BLaER1 (cell line): ENCODE results near the gene TDP1.

ENCODE experiments used
- H3K27ac ChIP-seq: shearing (Covaris generic); formaldehyde crosslinking; 2 replicates; pipeline ENCODE4 v1.8.1; 2022
- H3K27me3 ChIP-seq: shearing (Covaris generic); formaldehyde crosslinking; 2 replicates; pipeline ENCODE4 v1.8.1; 2022
- H3K36me3 ChIP-seq: shearing (Covaris generic); formaldehyde crosslinking; 2 replicates; pipeline ENCODE4 v1.8.1; 2022
- H3K4me1 ChIP-seq: shearing (Covaris generic); formaldehyde crosslinking; 2 replicates; pipeline ENCODE4 v1.8.1; 2022
- H3K4me2 ChIP-seq: shearing (Covaris generic); formaldehyde crosslinking; 2 replicates; pipeline ENCODE4 v1.8.1; 2022
- H3K4me3 ChIP-seq: shearing (Covaris generic); formaldehyde crosslinking; 2 replicates; pipeline ENCODE4 v1.8.1; 2022
- H3K9ac ChIP-seq: shearing (Covaris generic); formaldehyde crosslinking; 2 replicates; pipeline ENCODE4 v1.8.1; 2022
- H3K9me3 ChIP-seq: shearing (Covaris generic); formaldehyde crosslinking; 2 replicates; pipeline ENCODE4 v1.8.1; 2022
- H4K20me1 ChIP-seq: shearing (Covaris generic); formaldehyde crosslinking; 2 replicates; pipeline ENCODE4 v1.8.1; 2022
- Cebpa-rat ChIP-seq: shearing (Covaris generic); IDR thresholded peaks from 2 replicates; pipeline ENCODE4 v1.8.1; 2022

The TDP1 gene

DNA sequence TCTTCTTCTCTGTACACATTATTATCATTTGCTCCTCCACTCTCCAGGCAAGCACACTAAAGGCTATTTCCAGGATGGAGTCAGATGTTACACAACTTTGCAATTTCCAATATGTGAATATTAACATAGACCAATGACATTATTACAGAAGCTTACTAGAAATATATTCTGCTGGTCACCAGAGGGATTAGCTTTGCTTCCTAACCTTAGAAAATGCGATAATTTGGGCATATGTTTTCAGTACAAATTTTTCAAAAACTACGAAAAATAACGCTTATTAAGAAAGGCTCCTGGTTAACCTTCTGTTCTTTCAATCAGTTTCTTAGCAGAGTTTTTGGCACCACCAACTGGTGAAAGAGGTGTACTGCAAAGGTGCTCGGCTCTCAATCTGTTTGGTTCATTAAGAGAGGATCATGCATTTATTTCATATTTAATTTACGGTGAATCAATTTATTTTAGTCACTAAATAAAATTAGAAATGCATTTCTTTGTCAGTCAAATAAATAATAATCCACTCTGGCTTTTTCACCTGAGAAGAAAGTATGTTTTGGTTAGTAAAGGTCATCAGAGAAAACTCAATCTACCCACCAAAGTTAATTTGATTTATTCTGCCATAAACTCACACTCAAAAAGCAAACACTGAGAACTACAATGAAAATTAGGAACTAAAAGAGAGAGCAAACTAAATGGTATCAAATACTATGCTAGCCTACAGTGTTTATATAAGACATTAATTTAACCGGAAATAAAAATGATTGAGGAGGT, 40.4 kb upstream of the TDP1 start:
- H3K4me2 ChIP-seq: no peak overlapping the region
- no peaks in the 10 kb centered on the region for H3K36me3 ChIP-seq
- H4K20me1 ChIP-seq: no peaks in the 10 kb centered on the region
- no peak for TF ChIP-seq Cebpa-rat
- no peak overlapping the region for H3K27ac ChIP-seq
- no peaks in the 10 kb centered on the region for H3K9me3 ChIP-seq
- H3K27me3 ChIP-seq: no peaks in the 10 kb centered on the region
- H3K4me1 ChIP-seq: 0 out of 2 replicates have a peak, but pooled peaks cover 6% of the 10 kb centered on the region
- H3K9ac ChIP-seq: no peak overlapping the region
- H3K4me3 ChIP-seq: no peak overlapping the region

- no peak overlapping the region for H3K4me3 ChIP-seq
- no peaks in the 10 kb centered on the region for H3K9me3 ChIP-seq
- no peak for TF ChIP-seq Cebpa-rat
- H3K27me3 ChIP-seq: no peaks in the 10 kb centered on the region
- no peaks in the 10 kb centered on the region for H4K20me1 ChIP-seq
- 0 out of 2 replicates have a peak, but pooled peaks cover 3% of the 10 kb centered on the region for H3K36me3 ChIP-seq
- H3K4me2 ChIP-seq: no peak overlapping the region
- no peaks in the 10 kb centered on the region for H3K4me1 ChIP-seq
- H3K27ac ChIP-seq: no peak overlapping the region
- no peak overlapping the region for H3K9ac ChIP-seq
Measured at GRCh38 chr14:89918721-89919120, 37.0 kb upstream of the TDP1 start.

- H3K9me3 ChIP-seq: no peaks in the 10 kb centered on the region
- TF ChIP-seq Cebpa-rat: no peak
- no peak overlapping the region for H3K4me3 ChIP-seq
- H3K36me3 ChIP-seq: 0 out of 2 replicates have a peak, but pooled peaks cover 10% of the 10 kb centered on the region
- no peaks in the 10 kb centered on the region for H4K20me1 ChIP-seq
- H3K27me3 ChIP-seq: no peaks in the 10 kb centered on the region
- no peak overlapping the region for H3K27ac ChIP-seq
- H3K4me2 ChIP-seq: no peak overlapping the region
- no peaks in the 10 kb centered on the region for H3K4me1 ChIP-seq
- no peak overlapping the region for H3K9ac ChIP-seq
Measured at GRCh38 chr14:89920056-89920455, 35.7 kb upstream of the TDP1 start.

- no peak for TF ChIP-seq Cebpa-rat
- Histone ChIP-seq H3K9me3 (no peaks in the 10 kb centered on the region), H3K27ac (no peak overlapping the region), H3K27me3 (no peaks in the 10 kb centered on the region), H4K20me1 (no peaks in the 10 kb centered on the region), H3K36me3 (0 out of 2 replicates have a peak, but pooled peaks cover 10% of the 10 kb centered on the region), H3K4me3 (no peak overlapping the region), H3K4me1 (no peaks in the 10 kb centered on the region), H3K4me2 (no peak overlapping the region), H3K9ac (no peak overlapping the region)
Measured at GRCh38 chr14:89921346-89921745, 34.4 kb upstream of the TDP1 start.

- Histone ChIP-seq H4K20me1 (no peaks in the 10 kb centered on the region), H3K27ac (no peak overlapping the region), H3K4me2 (no peak overlapping the region), H3K9ac (no peak overlapping the region), H3K4me3 (no peak overlapping the region), H3K36me3 (0 out of 2 replicates have a peak, but pooled peaks cover 10% of the 10 kb centered on the region), H3K27me3 (no peaks in the 10 kb centered on the region), H3K9me3 (no peaks in the 10 kb centered on the region), H3K4me1 (no peaks in the 10 kb centered on the region)
- no peak for TF ChIP-seq Cebpa-rat
Measured at GRCh38 chr14:89922031-89922907, 33.5 kb upstream of the TDP1 start.

DNA sequence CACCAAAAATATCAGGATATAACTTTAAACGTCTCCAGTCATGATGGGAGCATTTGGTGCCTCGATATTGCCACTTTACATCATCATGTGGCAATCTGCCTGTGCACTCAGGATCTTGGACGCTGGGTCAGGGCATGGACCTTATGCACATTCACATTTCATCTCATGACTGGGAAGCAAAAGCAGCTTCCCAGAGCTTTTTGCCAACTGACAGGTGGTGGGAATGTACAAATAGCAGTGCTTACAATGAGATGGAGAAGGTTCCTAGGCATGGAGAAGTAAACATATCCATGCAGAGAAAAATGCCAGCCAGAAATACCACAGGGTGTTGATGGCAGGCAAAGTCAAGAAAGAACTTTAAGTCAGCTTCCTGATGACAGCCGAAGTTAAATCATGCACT, 31.5 kb upstream of the TDP1 start:
- H3K27ac ChIP-seq: no peak overlapping the region
- no peaks in the 10 kb centered on the region for H3K4me1 ChIP-seq
- peaks cover 13% of the 10 kb centered on the region; the same call in 1 of the 2 replicates for H3K36me3 ChIP-seq
- TF ChIP-seq Cebpa-rat: no peak
- H3K4me3 ChIP-seq: no peak overlapping the region
- no peaks in the 10 kb centered on the region for H3K9me3 ChIP-seq
- no peak overlapping the region for H3K4me2 ChIP-seq
- H3K27me3 ChIP-seq: no peaks in the 10 kb centered on the region
- no peaks in the 10 kb centered on the region for H4K20me1 ChIP-seq
- no peak overlapping the region for H3K9ac ChIP-seq

GRCh38 chr14:89926694-89927093, 29.0 kb upstream of the TDP1 start:
- no peak overlapping the region for H3K4me3 ChIP-seq
- H3K27ac ChIP-seq: no peak overlapping the region
- no peaks in the 10 kb centered on the region for H3K4me1 ChIP-seq
- H4K20me1 ChIP-seq: no peaks in the 10 kb centered on the region
- no peak overlapping the region for H3K9ac ChIP-seq
- no peaks in the 10 kb centered on the region for H3K9me3 ChIP-seq
- H3K4me2 ChIP-seq: no peak overlapping the region
- TF ChIP-seq Cebpa-rat: no peak
- peaks cover 28% of the 10 kb centered on the region for H3K36me3 ChIP-seq
- H3K27me3 ChIP-seq: no peaks in the 10 kb centered on the region

DNA sequence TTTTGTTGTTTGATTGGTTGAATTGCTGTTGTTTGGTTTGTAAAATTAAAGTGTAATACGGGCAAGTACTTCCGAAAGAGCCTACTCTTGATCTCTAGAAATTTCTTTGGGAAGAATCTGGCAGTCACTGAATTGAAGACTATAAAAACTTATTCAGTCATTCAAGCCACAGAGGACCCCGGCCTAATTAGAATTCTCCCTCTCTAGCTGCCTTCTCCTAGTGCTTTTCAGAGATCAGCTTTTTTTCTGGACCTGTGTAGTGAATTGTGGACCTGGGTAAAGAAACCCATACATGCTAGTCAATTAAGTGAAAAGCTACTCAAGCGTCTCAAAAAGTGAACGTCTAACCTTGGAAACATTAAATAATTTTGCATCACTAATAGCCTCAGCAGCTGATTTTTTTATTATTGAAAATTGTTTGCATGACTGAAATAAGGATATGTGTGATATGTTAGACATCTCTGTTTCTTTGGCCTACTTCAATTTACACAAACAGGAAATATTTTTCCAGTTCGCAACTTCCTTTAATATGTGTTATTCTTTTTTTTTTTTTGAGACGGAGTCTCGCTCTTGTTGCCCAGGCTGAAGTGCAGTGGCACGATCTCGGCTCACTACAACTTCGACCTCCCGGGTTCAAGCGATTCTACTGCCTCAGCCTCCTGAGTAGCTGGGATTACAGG, 28.4 kb upstream of the TDP1 start:
- Histone ChIP-seq H4K20me1 (no peaks in the 10 kb centered on the region), H3K4me1 (no peaks in the 10 kb centered on the region), H3K4me2 (no peak overlapping the region), H3K4me3 (no peak overlapping the region), H3K27me3 (no peaks in the 10 kb centered on the region), H3K27ac (no peak overlapping the region), H3K9ac (no peak overlapping the region), H3K36me3 (peaks cover 28% of the 10 kb centered on the region), H3K9me3 (no peaks in the 10 kb centered on the region)
- no peak for TF ChIP-seq Cebpa-rat

DNA sequence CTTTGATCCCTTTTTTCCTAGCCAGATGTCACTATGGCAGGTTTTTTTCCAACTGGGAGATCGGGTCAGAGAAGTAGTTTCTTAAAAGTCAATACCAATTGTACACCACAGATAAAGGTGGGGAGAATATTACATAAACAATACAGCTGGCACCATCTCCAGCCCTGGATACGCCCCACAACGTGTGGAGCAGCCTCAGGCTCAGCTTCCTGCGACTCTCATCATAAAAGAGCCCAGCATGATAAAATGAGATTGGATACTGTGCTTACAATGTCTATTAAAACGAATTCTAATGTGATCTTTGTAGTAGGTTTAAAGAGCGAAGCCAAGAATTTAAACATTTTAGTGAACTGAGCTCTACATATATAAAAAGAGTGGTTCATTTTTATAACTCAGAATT, 22.7 kb upstream of the TDP1 start:
- TF ChIP-seq Cebpa-rat: no peak
- H3K27me3 ChIP-seq: no peaks in the 10 kb centered on the region

More for the DNA sequence above, 22.7 kb upstream of the TDP1 start:
- H3K36me3 ChIP-seq: peaks cover 23% of the 10 kb centered on the region
- no peaks in the 10 kb centered on the region for H4K20me1 ChIP-seq
- H3K4me3 ChIP-seq: no peak overlapping the region
- H3K4me2 ChIP-seq: no peak overlapping the region
- H3K9ac ChIP-seq: no peak overlapping the region
- H3K4me1 ChIP-seq: no peaks in the 10 kb centered on the region
- H3K27ac ChIP-seq: no peak overlapping the region
- H3K9me3 ChIP-seq: no peaks in the 10 kb centered on the region
